Peyer's patch (tissue), 4 donors: ENCODE measurements around the gene NRDE2. TPM values are rescaled to one million over a fixed set of nuclear protein-coding genes. Genes with fewer than 3 reads are reported as not detected.

Experiments
- DNase-seq, 3 donors: peaks; one replicate each; pipeline ENCODE4 v3.0.0-alpha.2; 2017 to 2019
- H3K27ac ChIP-seq, 4 donors: fragments of 200-600 bp; sonication (generic); one replicate each; pipeline ENCODE4 v1.5.1; 2016 to 2019
- H3K27me3 ChIP-seq, 2 donors: fragments of 200-600 bp; sonication (generic); one replicate each; pipeline ENCODE4 v1.5.1; 2019
- H3K36me3 ChIP-seq, 3 donors: fragments of 200-600 bp; sonication (generic); one replicate each; pipeline ENCODE4 v1.5.1; 2016 to 2019
- H3K4me1 ChIP-seq, 4 donors: fragments of 200-600 bp; sonication (generic); one replicate each; pipeline ENCODE4 v1.5.1; 2016 to 2019
- H3K4me3 ChIP-seq, 4 donors: fragments of 200-600 bp; sonication (generic); 1 replicate in 3 of 4; 2 replicates in 1 of 4; pipeline ENCODE4 v1.5.1; 2016 to 2019; ENCODE audit warnings: mild to moderate bottlenecking in 1 of 4
- H3K9me3 ChIP-seq, 4 donors: fragments of 200-600 bp; sonication (generic); one replicate each; pipeline ENCODE4 v1.5.1; 2016 to 2019; ENCODE audit warnings: mild to moderate bottlenecking in 1 of 4
- POLR2A ChIP-seq, 2 donors: fragments of 450-650 bp; IDR thresholded peaks; one replicate each; pipeline ENCODE4 v1.5.1; 2017; ENCODE audit warnings: antibody characterized with exemption in 2 of 2, mild to moderate bottlenecking in 2 of 2, moderate library complexity in 2 of 2
- total RNA-seq, 4 donors: library from RNA; depleted of rRNA; stranded (reverse); fragments of >200 nt; gene quantifications; one replicate each; pipeline ENCODE4 v1.1.0, GENCODE V29; 2016
- TF ChIP-seq, protein P1 (sequence below), 6 experiments: fragments of 450-650 bp in 4 of 6; fragments of 200-600 bp in 2 of 6; sonication (generic) in 1 of 6; IDR thresholded peaks; one replicate each; pipeline ENCODE4 v1.5.1; 2017 to 2019; ENCODE audit warnings: antibody characterized with exemption in 6 of 6, mild to moderate bottlenecking in 3 of 6, moderate library complexity in 1 of 6

NRDE2 gene
- total RNA-seq, 4 donors from 2014 or later = 28.2 to 47.0 (median 41.5) TPM

DNA sequence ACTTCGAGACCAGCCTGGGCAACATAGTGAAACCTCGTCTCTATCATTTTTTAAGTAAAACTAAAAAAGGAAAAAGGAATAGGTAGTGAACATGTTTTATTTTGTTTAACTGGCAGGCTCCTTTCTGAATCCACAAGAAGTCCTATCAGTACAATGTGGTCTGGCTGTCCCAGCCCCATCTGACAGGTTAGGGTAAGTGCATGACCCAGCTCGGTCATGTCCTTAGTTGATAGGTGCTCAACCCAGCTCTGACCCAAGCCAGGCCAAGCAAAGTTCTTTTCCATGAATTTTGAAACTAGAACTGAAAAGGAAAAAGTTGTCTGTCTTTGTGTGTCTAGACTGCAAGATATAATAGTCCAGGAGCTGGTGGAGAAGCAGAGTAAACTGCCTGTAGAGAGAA is 4.7 kb upstream of the NRDE2 start:
- no peak for DNase-seq
- Histone ChIP-seq H3K27me3 (no peaks in the 10 kb centered on the region), H3K36me3 (no peaks in the 10 kb centered on the region), H3K4me3 (no peak overlapping the region), H3K9me3 (no peaks in the 10 kb centered on the region), H3K27ac (no peak overlapping the region), H3K4me1 (no peaks in the 10 kb centered on the region)
- TF ChIP-seq, protein P1, sequence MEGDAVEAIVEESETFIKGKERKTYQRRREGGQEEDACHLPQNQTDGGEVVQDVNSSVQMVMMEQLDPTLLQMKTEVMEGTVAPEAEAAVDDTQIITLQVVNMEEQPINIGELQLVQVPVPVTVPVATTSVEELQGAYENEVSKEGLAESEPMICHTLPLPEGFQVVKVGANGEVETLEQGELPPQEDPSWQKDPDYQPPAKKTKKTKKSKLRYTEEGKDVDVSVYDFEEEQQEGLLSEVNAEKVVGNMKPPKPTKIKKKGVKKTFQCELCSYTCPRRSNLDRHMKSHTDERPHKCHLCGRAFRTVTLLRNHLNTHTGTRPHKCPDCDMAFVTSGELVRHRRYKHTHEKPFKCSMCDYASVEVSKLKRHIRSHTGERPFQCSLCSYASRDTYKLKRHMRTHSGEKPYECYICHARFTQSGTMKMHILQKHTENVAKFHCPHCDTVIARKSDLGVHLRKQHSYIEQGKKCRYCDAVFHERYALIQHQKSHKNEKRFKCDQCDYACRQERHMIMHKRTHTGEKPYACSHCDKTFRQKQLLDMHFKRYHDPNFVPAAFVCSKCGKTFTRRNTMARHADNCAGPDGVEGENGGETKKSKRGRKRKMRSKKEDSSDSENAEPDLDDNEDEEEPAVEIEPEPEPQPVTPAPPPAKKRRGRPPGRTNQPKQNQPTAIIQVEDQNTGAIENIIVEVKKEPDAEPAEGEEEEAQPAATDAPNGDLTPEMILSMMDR (IDR thresholded peaks at IDR 0.05) = no peak

- H3K9me3 ChIP-seq = no peaks in the 10 kb centered on the region
- DNase-seq = no peak
- peak overlapping the region; percentile 64 to 85 (median 70) for H3K4me3 ChIP-seq
- no peaks in the 10 kb centered on the region for H3K27me3 ChIP-seq
- peak overlapping the region; percentile 69 to 87 (median 84) for H3K27ac ChIP-seq
- H3K36me3 ChIP-seq = no peaks in the 10 kb centered on the region
- H3K4me1 ChIP-seq = peaks cover 0 to 7% (median 4%) of the 10 kb centered on the region in 4 donors
- no peak for TF ChIP-seq POLR2A (IDR thresholded peaks at IDR 0.05)
- TF ChIP-seq, protein P1 (IDR thresholded peaks at IDR 0.05) = no peak
These were observed 487 bp upstream of the NRDE2 start for GRCh38 chr14:90332271-90332584.

- H3K4me3 ChIP-seq = peak overlapping the region in 3 of 4 donors; percentile 66 to 85 (median 73)
- DNase-seq = no peak
- H3K9me3 ChIP-seq = no peaks in the 10 kb centered on the region
- no peaks in the 10 kb centered on the region for H3K36me3 ChIP-seq
- H3K27me3 ChIP-seq = no peaks in the 10 kb centered on the region
- peaks cover 0 to 7% (median 4%) of the 10 kb centered on the region in 4 donors for H3K4me1 ChIP-seq
- H3K27ac ChIP-seq = peak overlapping the region in 1 of 4 donors; percentile 85
- TF ChIP-seq, protein P1 (IDR thresholded peaks at IDR 0.05) = no peak
- TF ChIP-seq POLR2A (IDR thresholded peaks at IDR 0.05) = no peak
These were observed 1.2 kb downstream of the NRDE2 start for GRCh38 chr14:90330203-90331196.

DNA sequence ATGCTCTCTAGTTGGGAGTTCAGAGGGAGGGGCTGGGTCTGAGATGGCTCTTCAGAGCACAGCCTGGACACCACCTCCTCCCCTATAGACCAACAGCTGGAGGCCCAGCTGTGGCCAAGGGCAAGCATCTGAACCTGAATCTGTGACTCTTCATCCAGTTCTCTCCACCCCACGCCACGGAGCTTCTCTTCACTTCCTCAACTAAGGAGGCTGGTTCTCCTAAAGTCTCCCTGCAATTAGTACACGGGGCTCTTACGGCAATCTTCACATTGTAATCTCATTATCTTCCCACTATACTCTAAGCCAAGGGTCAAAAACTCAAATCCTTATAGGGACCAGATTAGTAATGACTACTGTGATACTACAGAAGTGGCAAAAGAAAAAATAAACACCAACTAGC is 9.8 kb downstream of the NRDE2 start:
- Histone ChIP-seq H3K4me3 (no peak overlapping the region), H3K9me3 (no peaks in the 10 kb centered on the region), H3K36me3 (peaks cover 0 to 13% (median 0%) of the 10 kb centered on the region in 3 donors), H3K27ac (peak overlapping the region in 1 of 4 donors; percentile 17), H3K4me1 (peaks cover 0 to 10% (median 0%) of the 10 kb centered on the region in 4 donors), H3K27me3 (no peaks in the 10 kb centered on the region)
- no peak for DNase-seq
- TF ChIP-seq, protein P1 (IDR thresholded peaks at IDR 0.05) = no peak
- TF ChIP-seq POLR2A (IDR thresholded peaks at IDR 0.05) = no peak

GRCh38 chr14:90319634-90320541 is 11.9 kb downstream of the NRDE2 start:
- no peak for TF ChIP-seq POLR2A (IDR thresholded peaks at IDR 0.05)
- TF ChIP-seq, protein P1 (IDR thresholded peaks at IDR 0.05) = no peak
- H3K4me3 ChIP-seq = no peak overlapping the region
- peaks cover 0 to 10% (median 0%) of the 10 kb centered on the region in 4 donors for H3K4me1 ChIP-seq
- H3K9me3 ChIP-seq = no peaks in the 10 kb centered on the region
- H3K27me3 ChIP-seq = no peaks in the 10 kb centered on the region
- peaks cover 0 to 26% (median 0%) of the 10 kb centered on the region in 3 donors for H3K36me3 ChIP-seq
- H3K27ac ChIP-seq = no peak overlapping the region
- DNase-seq = no peak
